BJ (cell line): ENCODE data around the gene KCMF1. TPM values are rescaled to one million over a fixed set of nuclear protein-coding genes. Genes with fewer than 3 reads are reported as not detected.

Source experiments
- CTCF ChIA-PET: fragments of 350-600 bp; formaldehyde crosslinking; extraction: SDS; loops from one replicate; lab custom pipeline; 2021; ENCODE audit warnings: antibody characterized with exemption, inconsistent platforms; lab: Yijun Ruan, JAX
- POLR2A ChIA-PET: fragments of 300-600 bp; sonication (Branson Sonifier 250); formaldehyde crosslinking; extraction: SDS; loops from one replicate; lab custom pipeline; 2021; ENCODE audit warnings: antibody characterized with exemption; lab: Charles Lee
- DNase-seq: peaks from one replicate; pipeline ENCODE4 v3.0.0-alpha.2; 2011; ENCODE audit warnings: low read depth
- H3K27me3 ChIP-seq: 2 replicates; pipeline ENCODE4 v1.6.0; 2011; ENCODE audit warnings: low read length; ENCODE audit not compliant: control insufficient read depth, insufficient read depth
- H3K36me3 ChIP-seq: 2 replicates; pipeline ENCODE4 v1.5.1; 2011; ENCODE audit warnings: low read length; ENCODE audit not compliant: control insufficient read depth, insufficient read depth
- H3K4me3 ChIP-seq: 2 replicates; pipeline ENCODE4 v1.5.1; 2011; ENCODE audit warnings: low read depth, mild to moderate bottlenecking, control low read depth, low read length
- CTCF ChIP-seq: IDR thresholded peaks from 2 replicates; pipeline ENCODE4 v1.5.1; 2011; ENCODE audit warnings: low read depth, mild to moderate bottlenecking, control low read depth, inconsistent platforms, low read length, moderate library complexity; ENCODE audit not compliant: insufficient read depth
- polyA plus RNA-seq: library from polyadenylated mRNA; depleted of rRNA; stranded (reverse); fragments of >200 nt; gene quantifications from 2 replicates; pipeline ENCODE4 v1.2.3, GENCODE V29; 2011

The KCMF1 gene
- polyA plus RNA-seq, 1 experiment, result 83.3 TPM

DNA sequence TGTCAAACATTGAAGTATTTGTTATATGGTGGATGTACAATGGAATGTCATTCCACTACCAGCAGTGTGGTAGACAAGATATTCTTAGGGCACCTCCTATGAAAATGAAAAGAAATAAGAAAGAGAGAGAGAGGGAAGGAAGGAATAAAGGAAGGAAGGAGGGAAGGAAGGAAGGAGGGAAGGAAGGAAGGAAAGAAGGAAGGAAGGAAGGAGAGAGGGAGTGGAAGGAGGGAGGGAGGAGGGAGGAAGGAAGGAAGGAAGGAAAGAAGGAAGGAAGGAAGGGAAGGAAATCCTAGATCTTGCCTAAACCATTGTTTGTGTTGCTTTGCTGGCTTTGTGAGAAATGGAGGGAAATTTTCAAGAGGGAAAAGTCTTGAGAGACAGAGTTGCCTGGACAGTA is 112.1 kb downstream of the KCMF1 start:
- H3K36me3 ChIP-seq, result no peaks in the 10 kb centered on the region
- no peak for DNase-seq
- POLR2A ChIA-PET, result no interaction called here
- peaks cover 3% of the 10 kb centered on the region for H3K27me3 ChIP-seq
- TF ChIP-seq CTCF, result no peak
- CTCF ChIA-PET, result interaction anchor here (1.4 to 2.2 kb wide), 2 partner anchors 9 to 16 kb away, joined by 3 to 10 read pairs; no protein-coding TSS in a partner anchor
- no peak overlapping the region for H3K4me3 ChIP-seq

- CTCF ChIA-PET, result interaction anchor here (1.3 to 2.5 kb wide), 2 partner anchors 19 to 181 kb away, joined by 3 to 7 read pairs; no protein-coding TSS in a partner anchor
- H3K36me3 ChIP-seq, result no peaks in the 10 kb centered on the region
- POLR2A ChIA-PET, result no interaction called here
- DNase-seq, result no peak
- TF ChIP-seq CTCF, result no peak
- H3K4me3 ChIP-seq, result no peak overlapping the region
- peaks cover 14% of the 10 kb centered on the region for H3K27me3 ChIP-seq
Observed at GRCh38 chr2:85085563-85085962, 114.6 kb downstream of the KCMF1 start.

GRCh38 chr2:85087541-85087940 is 116.6 kb downstream of the KCMF1 start:
- ChIA-PET POLR2A (no interaction called here), CTCF (interaction anchor here (1.3 to 2.1 kb wide), 2 partner anchors 10 to 21 kb away, joined by 4 to 9 read pairs; no protein-coding TSS in a partner anchor)
- no peak for TF ChIP-seq CTCF
- no peak overlapping the region for H3K4me3 ChIP-seq
- H3K36me3 ChIP-seq, result no peaks in the 10 kb centered on the region
- H3K27me3 ChIP-seq, result peaks cover 14% of the 10 kb centered on the region
- no peak for DNase-seq

DNA sequence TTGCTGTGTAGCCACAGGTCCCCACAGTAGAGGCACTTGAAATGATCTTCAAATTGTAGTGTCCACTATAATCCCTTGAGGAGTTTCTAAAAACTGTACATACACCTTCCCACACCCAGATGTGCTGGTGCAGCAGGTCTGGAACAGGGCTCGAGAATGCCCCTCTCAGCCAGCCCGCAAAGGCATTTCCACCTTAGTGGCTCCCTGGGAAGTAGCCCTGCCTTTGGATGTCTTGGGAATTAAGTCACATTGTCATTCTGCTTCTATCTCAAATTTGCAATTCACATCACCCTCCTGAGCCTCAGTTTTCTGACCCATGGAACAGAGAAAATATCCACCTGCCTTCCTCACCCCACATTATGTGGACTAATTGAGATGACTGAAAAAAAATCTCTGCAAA is 118.0 kb downstream of the KCMF1 start:
- ChIA-PET POLR2A (no interaction called here), CTCF (interaction anchor here (1.0 to 2.1 kb wide), 5 partner anchors 22 to 211 kb away, joined by 3 to 9 read pairs (median 4); no protein-coding TSS in a partner anchor)
- Histone ChIP-seq H3K27me3 (peaks cover 13% of the 10 kb centered on the region), H3K36me3 (no peaks in the 10 kb centered on the region), H3K4me3 (no peak overlapping the region)
- TF ChIP-seq CTCF, result no peak
- DNase-seq, result no peak

DNA sequence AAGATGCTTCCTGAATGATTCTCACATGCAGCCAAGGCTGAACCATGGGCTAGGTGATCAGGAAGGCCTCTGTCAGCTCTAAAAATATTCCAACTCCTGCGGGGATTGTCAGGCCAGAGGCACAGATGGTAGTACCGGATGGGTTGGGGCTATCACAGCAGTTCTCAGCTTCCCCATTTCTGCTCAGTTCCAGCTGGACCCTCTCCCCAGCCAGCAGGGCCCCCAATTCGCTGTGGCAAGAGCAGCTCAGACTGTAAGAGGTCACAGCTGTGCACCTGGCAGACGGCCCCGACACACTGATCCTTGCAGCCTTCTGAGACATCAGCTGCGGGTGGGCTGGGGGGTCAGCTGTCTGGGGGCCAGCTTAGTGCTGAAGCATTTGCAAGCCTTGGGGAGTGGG is 118.6 kb downstream of the KCMF1 start:
- ChIA-PET POLR2A (no interaction called here), CTCF (interaction anchor here (0.8 to 2.1 kb wide), 5 partner anchors 23 to 210 kb away, joined by 3 to 9 read pairs (median 4); no protein-coding TSS in a partner anchor)
- Histone ChIP-seq H3K27me3 (peaks cover 13% of the 10 kb centered on the region), H3K4me3 (no peak overlapping the region), H3K36me3 (no peaks in the 10 kb centered on the region)
- DNase-seq, result no peak
- no peak for TF ChIP-seq CTCF
